Measurements from ENCODE around the gene ZNF575.
A peak's percentile ranks its signal among the peaks of the same experiment; 100 is the strongest.

ZNF575 gene

DNA sequence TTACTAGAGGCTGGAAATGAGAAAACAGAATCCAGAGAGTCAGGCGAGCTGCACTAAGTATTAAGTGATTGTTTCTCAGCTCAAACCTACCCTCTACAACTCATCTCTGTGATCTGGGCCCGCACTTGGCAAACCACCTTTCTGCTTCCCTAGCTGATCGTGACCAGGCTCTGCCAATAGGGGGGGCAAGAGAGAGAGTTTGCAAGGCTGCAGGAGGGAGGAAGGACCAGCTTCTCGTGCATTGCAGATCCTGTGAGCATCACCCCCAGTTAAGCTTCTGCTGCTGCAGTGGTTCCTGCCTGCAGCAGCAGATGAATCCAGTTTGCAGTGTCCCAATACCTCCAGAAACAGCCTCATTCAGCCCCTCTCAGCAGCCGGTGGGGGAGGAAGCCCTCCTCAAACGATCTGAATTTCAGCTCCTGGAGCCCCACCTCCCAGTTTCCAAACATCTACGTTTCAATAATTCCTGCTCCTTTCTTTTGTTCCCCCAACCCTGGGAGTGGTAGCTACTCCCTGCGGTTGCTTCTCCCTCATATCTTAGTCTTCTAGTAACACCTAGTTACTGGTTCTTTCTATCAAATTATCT, 22.3 kb downstream of the ZNF575 start:
- peak; percentile 63 for DNase-seq (ENCODE audit: low read depth)
- TF ChIP-seq, protein P1, sequence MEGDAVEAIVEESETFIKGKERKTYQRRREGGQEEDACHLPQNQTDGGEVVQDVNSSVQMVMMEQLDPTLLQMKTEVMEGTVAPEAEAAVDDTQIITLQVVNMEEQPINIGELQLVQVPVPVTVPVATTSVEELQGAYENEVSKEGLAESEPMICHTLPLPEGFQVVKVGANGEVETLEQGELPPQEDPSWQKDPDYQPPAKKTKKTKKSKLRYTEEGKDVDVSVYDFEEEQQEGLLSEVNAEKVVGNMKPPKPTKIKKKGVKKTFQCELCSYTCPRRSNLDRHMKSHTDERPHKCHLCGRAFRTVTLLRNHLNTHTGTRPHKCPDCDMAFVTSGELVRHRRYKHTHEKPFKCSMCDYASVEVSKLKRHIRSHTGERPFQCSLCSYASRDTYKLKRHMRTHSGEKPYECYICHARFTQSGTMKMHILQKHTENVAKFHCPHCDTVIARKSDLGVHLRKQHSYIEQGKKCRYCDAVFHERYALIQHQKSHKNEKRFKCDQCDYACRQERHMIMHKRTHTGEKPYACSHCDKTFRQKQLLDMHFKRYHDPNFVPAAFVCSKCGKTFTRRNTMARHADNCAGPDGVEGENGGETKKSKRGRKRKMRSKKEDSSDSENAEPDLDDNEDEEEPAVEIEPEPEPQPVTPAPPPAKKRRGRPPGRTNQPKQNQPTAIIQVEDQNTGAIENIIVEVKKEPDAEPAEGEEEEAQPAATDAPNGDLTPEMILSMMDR (IDR thresholded peaks at IDR 0.05; ENCODE audit: low read depth, low read length, missing control alignments), result peak; percentile 95
- H3K4me3 ChIP-seq (ENCODE audit: low read depth, low read length), result no peak overlapping the region
- in situ Hi-C loops (cut with HindIII; ENCODE audit: low sequenced_read_pairs), result loop anchor here (5.0 kb wide), 1 partner anchor 42 kb away; the partner anchor contains the start of genes IRGQ and ZNF576

DNA sequence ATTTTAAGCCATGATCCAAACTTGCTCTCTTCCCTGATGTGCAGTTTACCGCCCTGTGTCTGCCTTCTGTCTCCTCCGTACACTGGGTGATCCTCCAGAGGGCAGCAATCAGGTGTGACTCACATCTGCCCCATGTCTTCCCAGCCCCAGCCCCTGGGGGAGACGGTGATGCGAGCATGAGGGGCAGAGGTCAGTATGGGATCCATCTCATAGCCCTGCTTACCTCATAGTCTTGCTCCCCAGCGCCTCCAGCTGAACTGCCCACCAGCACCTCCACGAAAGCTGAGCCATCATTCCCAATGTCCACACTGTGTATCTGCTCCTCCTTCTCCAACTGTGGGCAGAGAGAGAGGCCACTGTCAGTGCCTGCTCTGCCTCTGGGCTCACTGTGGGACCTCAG, 27.7 kb downstream of the ZNF575 start:
- TF ChIP-seq, protein P1 (IDR thresholded peaks at IDR 0.05; ENCODE audit: low read depth, low read length, missing control alignments), result no peak
- DNase-seq (ENCODE audit: low read depth), result no peak
- in situ Hi-C loops (cut with HindIII; ENCODE audit: low sequenced_read_pairs), result no loop called here
- H3K4me3 ChIP-seq (ENCODE audit: low read depth, low read length), result no peak overlapping the region

DNA sequence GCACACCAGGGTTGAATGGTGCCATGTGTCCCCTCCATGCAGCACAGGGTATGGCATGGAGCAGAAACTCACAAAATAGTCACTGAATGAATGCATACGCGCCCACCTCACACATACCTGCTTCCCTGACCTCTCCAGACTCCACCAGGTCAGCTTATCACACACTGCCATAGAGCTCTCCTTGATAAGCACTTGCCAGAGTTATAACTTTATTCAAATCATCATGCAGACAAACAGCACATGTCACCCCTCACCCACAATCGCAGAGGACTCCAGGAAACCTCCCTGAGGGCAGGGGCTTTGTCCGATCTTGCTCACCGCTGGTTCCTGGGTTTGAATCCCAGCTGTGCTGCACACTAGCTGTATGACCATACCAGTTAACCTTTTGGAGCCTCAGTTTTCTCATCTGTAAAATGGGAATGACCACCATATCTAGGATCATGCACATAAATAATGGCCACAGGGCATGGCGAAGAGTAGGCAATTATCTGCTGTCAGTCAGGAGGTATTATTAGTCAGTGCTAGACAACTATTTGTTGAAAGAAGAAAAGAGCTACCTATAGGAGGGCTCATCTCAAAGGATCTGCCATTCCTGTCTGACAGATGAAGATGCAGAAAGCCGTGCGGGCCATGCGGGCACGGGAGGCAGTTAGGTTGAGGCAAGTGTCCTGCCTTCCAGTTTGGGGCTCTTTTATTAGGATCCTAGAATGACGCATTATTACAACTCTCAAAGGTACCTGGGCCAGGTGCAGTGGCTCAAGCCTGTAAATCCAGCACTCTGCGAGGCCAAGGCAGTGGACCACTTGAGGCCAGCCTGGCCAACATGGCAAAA, 28.4 kb downstream of the ZNF575 start:
- TF ChIP-seq, protein P1 (IDR thresholded peaks at IDR 0.05; ENCODE audit: low read depth, low read length, missing control alignments), result no peak
- H3K4me3 ChIP-seq (ENCODE audit: low read depth, low read length), result no peak overlapping the region
- in situ Hi-C loops (cut with HindIII; ENCODE audit: low sequenced_read_pairs), result no loop called here

DNA sequence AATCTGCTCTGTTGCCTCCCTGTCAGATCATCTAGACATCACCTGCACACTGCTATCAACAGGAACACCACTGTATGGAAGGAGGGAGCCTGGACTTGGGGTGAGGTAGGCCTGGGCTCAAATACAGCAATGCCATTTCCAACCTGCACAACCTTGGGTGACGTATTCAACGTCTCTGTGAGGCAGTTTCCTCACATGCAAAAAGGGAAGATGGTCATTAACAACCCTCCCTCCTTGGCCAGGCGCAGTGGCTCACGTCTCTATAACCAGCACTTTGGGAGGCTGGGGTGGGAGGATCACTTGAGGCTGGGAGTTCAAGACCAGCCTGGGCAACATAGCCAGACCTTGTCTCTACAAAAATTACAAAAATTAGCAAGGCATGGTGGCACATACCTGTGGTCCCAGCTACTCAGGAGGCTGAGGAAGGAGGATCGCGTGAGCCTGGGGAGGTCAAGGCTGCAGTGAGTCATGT, 29.3 kb downstream of the ZNF575 start:
- DNase-seq (ENCODE audit: low read depth), result no peak
- TF ChIP-seq, protein P1 (IDR thresholded peaks at IDR 0.05; ENCODE audit: low read depth, low read length, missing control alignments), result no peak
- no peak overlapping the region for H3K4me3 ChIP-seq (ENCODE audit: low read depth, low read length)
- in situ Hi-C loops (cut with HindIII; ENCODE audit: low sequenced_read_pairs), result no loop called here

More for the DNA sequence above, 28.4 kb downstream of the ZNF575 start:
- DNase-seq (ENCODE audit: low read depth), result no peak

DNA sequence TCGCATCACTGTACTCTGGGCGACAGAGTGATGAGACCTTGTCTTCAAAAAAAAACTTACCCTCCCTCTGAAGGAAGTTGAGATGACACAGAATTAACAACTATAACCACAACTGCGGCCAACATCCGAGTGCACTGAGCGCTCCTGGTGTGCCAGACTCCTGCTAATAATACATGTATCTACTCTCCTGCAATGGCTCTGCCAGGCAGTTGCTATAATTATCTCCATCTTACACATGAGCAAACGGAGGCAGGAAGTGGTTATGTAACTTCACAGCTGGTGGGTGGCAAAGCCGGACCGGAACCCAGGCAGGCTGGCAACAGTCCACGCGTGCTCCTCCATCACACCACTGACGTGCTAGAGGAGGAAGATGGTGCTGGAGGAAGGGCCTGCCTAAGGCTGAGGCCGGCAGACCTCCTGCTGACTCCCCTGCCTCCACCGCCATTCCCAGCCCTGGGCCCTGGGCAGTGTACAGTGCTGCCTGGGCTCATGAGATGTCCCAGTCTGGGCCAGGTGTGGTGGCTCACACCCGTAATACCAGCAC, 29.8 kb downstream of the ZNF575 start:
- in situ Hi-C loops (cut with HindIII; ENCODE audit: low sequenced_read_pairs), result no loop called here
- H3K4me3 ChIP-seq (ENCODE audit: low read depth, low read length), result no peak overlapping the region
- DNase-seq (ENCODE audit: low read depth), result peak; percentile 77
- TF ChIP-seq, protein P1 (IDR thresholded peaks at IDR 0.05; ENCODE audit: low read depth, low read length, missing control alignments), result no peak

DNA sequence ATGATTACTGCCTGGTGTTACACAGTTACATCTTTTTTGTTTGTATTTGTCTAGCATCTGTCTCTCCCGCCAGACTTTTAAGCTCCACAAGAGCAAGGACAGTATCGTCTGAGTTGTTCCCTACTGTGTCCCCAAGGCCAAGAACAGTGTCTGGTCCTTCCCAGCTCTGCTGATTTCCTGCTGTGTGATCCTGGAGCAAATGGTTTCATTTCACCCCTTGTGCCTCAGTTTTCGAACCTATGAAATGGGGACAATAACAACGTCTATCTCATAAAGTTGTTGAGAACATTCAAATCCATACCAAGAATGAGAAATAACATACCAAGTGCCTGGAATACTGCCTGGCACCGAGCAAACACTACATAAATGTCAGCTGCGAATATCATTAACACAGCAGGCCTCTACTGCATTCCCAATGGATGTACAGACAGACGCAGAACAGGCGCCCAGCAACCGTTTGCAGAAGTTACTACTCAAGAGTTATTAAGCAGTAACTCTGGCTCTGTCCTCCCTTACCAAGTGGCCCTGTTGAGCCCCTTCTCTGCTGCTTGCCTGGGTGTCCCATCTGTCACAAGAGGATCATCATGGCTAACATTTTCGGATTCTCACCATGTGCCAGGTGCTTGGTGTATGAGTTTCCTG, 30.9 kb downstream of the ZNF575 start:
- H3K4me3 ChIP-seq (ENCODE audit: low read depth, low read length), result no peak overlapping the region
- no peak for DNase-seq (ENCODE audit: low read depth)
- in situ Hi-C loops (cut with HindIII; ENCODE audit: low sequenced_read_pairs), result no loop called here
- TF ChIP-seq, protein P1 (IDR thresholded peaks at IDR 0.05; ENCODE audit: low read depth, low read length, missing control alignments), result no peak
